Stimulated activated CD8-positive, alpha-beta memory T cell treated with anti-CD3 and anti-CD28 coated beads, Interleukin-15, amount 100 ng/mL, for 1 hour (primary cell): ENCODE results near the gene UBTD2.

Source experiments
- DNase-seq: peaks from one replicate; pipeline ENCODE4 v3.0.0-alpha.2; 2020; ENCODE audit warnings: low read depth

The UBTD2 gene

DNA sequence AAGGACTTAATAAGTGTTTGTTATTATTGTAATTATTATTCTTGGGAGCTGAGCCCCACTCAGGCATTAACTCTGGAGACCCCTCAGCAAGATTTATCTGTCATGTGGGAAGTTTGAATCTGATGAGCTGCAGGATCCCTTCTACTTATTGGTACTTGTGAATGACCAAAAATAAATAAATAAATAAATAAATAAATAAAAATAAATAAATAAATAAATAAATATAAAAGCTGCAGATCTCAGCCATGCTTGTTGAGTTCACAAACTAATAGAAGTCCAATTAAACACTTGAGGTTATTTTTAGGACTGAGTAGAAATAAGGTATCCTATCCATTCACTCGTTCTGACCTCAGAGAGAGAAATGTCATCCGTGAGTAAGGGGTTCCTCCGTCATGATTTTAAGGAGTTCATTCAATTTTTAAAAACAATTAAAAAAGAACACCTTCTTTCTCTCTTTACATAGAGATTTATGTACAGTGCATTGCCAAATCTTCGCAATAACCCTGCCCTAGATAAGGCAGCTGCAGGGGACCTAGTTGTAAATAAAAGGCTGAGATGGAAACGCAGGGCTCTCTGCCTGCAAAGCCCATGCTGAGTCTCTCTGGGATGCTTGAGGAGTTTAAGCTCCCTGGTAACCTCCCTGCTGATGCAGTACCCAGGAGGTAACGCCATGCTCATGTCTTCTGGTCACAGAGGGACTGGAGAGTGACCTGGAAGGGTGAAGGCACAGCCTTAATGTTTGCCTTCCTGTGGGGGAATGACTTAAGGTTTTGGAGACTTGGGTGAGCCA is 88.4 kb downstream of the UBTD2 start:
- no peak for DNase-seq

DNA sequence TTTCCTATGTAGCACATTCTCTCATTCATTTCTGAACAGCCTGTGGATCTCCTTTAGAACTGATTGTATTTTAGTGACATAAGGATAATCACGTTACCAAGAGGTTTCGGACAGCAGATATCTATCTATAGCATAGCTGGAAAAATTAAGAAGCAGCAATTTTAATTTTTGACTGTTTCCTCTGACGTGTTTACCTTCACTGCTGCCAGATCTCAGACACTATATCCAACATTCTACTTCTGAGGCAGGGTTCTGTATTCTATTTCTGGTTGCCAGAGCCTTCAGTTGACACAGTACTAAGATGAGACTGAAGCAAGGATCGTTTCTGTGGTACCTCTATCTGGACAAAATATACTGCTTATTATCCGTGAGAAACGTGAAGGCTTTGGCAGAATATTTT is 89.7 kb downstream of the UBTD2 start, which contains the start of gene EFCAB9:
TSS of gene EFCAB9 (plus strand) at position 301 of the 400 bp plus-strand sequence. CDS start at position 302, 1 bp downstream.
- DNase-seq = no peak

- DNase-seq = no peak
Observed at GRCh38 chr5:172189693-172190296, 93.8 kb downstream of the UBTD2 start.

DNA sequence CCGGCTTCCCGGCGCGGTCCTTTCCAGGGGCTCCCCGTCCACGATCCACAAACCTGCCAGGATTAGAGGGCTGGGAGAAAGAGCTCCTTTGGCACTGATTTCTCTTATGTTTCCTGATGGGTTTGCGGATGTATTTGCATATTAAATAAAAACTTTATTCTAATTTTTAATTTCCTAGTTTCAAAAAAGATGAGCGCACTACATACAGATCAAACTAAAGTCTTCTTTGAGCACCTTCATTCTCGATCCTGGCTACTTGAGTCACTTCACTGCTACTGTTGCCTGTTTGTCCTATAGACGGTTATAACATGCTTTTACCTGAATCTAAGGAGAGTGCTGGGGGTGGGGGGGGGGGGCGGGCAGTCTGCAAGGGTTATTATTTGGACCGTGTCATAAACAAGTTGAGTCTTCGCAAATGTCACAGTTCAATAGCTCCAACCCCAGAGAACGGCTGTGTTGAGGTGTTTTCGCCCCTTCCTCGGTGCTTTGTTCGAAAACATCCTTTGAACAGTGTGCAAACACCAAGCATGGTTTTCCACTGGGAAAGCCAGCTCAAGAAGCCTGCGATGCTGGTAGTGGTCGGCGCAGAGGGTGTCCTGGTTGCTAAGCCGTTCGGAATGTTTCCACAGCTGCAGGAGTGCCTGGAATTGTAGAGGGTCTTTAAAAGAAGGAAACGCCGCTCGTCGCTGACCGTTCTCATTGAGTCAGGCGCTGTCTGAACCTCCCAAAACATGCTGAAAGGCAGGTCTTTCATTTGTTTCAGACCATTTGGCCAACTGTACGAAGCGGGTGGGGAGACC is 94.5 kb downstream of the UBTD2 start:
- DNase-seq = no peak

DNA sequence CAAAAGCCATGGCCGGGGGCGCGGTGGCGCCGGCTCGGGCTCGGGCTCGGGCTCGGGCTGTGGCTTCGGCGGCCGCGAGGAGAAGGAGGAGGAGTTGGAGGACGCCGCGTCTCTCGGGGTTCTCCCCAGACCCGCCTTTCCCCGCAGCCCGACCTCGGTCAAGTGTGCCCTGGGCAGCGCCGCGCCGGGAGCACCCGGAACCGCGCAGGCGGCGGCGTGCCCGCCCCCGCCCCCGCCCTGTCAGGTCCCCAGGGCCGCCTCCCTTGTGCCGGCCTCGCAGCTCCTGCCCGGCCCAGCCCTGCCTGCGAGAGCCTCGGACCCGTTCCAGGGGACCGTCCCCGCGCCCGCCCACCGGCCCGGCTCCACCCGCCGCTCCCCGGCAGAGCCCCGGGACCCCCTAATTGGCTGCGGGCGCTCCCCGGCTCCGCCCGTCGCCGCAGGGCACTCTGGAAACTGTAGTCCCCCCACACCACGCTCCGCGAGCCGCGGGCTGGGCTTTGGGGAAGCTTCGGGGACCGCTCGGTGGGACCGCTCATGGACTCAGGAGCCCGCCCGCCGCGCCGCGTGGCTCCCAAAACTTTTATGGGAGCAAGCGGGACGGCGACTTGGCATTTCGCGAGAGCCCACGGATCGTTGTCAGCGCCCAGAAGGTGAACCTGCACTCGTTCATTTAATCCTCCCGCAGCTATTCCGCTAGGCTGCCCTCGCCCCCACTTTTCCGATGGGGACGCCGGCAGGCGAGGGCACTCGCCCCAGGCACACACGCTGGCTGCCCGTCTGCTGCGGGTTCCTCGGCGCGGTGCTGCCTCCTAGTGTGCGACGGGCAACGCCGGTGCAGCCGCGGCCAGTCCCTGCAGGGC is 95.3 kb downstream of the UBTD2 start, which contains the start of gene STK10:
TSS of gene STK10 (minus strand) at position 192 of the 860 bp plus-strand sequence. CDS start at position 10, 182 bp downstream.
- DNase-seq = peak; percentile 74

- DNase-seq = peak; percentile 43
Observed at GRCh38 chr5:172187118-172188032, 96.2 kb downstream of the UBTD2 start.

DNA sequence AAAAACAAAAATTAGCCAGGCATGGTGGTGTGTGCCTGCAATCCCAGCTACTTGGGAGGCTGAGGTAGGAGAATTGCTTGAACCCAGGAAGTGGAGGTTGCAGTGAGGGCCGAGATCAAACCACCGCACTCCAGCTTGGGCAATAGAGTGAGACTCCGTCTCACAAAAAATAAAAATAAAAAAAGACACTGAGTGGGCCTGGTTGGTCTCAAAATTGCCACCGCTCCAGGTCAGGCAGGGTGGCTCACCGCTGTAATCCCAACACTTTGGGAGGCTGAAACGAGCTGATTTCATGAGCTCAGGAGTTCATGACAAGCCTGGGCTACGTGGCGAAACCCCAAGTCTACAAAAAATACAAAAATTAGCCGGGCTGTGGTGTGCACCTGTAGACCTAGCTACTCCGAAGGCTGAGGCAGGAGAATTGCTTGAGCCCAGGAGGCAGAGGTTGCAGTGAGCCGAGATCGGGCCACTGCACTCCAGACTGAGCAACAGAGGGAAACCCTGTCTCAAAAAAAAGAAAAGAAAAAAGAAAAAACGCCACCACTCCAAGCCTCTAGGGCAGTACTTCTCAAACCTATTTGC is 97.4 kb downstream of the UBTD2 start:
- no peak for DNase-seq

- no peak for DNase-seq
Observed at GRCh38 chr5:172185096-172185461, 98.5 kb downstream of the UBTD2 start.

DNA sequence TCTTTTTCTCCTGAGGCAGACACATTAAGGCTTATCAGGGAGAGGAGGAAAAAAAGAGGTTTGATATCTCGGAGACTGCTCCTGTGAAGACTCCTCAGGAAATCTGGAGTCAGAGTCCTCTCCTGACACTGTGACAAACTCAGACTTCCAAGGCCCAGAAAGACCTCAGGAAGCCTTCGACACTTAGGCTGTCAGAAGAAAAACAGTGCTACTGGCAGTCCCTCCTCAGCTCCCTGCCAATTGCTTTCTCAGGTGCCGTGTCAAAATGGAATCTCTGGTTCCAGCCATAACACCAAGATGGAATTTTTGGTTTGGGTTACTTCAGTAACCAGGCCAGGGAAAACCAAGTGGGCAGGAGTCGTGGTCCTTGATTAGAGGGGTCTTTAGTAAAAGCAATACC is 99.7 kb downstream of the UBTD2 start:
- DNase-seq = no peak

DNA sequence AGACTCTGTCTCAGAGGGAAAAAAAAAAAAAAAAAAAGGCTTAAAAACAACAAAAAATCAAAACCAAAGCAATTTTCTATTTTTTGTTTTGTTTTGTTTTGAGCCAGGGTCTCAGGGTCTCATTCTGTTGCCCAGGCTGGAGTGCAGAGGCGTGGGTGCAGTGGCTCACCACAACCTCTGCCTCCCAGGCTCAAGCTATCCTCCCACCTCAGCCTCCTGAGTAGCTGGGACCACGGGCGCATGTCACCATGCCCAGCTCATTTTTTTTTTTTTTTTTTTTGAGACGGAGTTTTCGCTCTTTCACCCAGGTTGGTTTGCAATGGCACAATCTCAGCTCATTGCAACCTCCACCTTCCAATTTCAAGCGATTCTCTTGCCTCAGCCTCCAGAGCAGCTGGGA is 101.3 kb downstream of the UBTD2 start:
- DNase-seq = no peak

DNA sequence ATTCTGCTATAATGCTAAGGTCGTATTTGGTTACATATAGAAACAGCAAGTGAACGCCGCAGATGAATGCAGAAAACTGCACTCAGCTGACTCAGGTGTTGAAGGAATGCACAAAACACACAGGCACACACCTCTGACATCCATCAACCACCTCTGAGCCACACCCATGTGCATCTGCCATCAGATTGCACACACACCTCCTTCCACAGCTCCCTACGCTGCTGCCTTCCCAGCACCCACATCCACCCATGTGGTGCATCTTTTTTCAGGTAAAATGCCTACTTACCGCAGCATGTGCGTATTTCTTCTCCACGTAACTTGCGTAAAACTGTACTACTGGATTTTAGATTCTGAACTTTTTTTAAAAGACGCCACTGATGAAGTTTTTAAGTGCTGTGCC is 102.6 kb downstream of the UBTD2 start:
- DNase-seq = no peak

DNA sequence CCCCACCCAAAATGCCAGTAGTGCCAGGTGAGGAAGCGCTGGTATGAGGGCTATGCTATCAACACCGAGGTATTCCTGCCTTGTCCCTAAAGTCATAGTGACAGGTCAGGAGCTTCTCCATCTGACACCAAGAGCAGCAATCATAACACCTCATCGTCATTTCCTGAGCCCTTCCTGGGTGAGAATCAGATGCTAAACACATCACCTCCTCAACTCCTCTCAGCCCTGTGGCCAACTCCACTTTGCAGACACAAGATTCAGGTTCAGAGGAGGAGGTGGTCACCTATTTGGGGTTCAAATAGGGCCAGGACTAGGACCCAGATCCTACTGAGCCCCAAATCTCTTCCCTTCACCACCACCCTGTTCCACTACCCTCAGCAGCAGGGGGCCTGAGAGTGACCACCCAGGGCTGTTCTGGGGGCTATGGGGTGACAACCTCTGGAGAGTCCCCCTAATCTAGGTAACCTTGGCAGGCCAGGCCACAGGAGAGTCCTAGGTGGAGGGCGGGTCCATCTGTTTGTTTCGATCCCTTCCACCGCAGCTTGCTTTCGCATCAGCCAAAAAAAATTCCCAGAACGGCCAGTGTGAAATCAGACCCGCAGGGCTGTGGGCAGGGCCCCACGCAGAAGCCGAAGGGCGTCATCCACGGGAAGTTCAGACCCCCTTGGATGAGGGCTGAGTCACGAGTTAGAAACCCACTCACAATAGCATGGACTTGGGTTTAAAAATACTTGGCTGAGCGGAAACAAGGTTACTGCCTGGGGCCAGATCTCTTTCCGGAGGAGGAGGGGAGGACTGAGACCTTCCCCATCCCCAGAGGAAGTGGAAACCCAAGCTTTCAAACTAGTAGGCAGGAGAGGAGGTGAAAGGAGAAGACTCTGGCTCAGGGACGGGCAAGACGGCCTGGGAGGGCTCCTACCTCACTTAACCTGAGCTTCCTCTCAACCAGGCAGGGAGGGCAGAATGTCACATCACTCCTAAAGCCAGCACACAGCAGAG is 104.3 kb downstream of the UBTD2 start:
- DNase-seq = no peak

DNA sequence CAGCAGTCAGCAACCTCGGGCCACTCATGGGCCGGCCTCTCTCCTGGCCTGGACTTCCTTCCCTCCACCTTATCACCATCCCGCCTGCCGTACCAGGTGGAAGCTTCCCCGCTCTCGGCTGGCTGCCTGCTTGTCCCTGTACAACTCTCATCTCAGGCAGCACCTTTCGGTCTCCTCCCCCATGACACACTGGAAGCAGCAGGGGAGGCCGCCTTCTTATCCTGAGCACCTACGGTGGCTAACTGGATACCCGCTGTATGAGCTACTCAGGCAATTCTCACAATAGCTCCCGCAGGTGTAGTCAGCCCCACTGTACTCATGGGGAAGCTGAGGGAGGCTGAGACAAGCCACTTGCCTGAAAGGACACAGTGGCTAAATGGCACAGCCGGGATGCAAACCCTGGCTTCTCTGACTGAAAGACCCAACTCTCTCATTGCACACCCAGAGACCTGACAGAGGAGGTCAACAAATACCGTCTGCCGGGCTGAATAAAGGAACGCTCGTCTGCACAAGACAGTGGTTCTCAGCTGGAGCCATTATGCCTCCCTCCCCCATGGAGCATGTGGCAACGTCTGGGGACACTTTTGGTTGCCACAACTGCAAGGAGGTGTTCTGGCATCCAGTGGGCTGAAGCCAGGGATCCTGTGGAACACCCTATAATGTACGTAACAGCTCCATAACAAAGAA is 105.1 kb downstream of the UBTD2 start:
- no peak for DNase-seq

DNA sequence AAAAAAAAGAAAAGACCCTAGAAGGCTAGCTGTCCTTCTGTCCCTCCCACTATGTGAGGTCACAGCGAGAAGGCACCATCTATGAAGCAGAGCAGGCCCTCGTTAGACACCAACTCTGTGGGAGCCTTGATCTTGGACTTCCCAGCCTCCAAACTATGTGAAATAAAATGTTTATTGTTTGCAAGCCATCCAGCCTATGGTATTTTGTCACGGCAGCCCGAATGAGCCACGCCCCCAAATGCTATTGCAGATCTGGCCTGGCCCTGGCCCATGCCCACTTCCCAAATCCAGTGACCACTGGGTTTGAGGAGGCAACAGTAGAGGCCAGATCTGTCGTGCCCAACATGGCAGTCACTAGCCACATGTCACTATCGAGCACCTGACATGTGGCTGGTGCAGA is 106.4 kb downstream of the UBTD2 start:
- no peak for DNase-seq

DNA sequence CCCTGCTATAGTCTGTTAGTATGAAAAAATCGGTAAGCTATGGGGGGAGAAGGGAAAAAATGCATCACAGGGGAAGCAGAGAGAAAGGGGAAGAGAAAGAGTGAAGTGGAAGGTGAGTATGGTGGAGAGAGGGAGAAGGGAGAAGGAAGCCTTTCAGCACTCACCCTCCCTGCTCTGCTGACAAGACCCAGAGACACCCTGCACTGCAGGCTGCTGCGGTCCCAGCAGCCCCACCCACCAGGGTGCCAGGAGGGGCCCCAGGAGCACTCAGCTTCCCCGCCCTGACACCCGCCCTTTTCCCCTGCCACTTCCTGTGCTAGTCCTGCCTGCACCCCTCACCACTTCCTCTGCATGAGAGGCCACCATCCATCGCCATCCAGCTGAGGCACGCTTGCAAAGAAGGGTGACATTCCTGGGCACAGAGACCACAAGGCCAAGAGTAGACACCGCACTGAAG is 108.3 kb downstream of the UBTD2 start:
- DNase-seq = peak; percentile 76

DNA sequence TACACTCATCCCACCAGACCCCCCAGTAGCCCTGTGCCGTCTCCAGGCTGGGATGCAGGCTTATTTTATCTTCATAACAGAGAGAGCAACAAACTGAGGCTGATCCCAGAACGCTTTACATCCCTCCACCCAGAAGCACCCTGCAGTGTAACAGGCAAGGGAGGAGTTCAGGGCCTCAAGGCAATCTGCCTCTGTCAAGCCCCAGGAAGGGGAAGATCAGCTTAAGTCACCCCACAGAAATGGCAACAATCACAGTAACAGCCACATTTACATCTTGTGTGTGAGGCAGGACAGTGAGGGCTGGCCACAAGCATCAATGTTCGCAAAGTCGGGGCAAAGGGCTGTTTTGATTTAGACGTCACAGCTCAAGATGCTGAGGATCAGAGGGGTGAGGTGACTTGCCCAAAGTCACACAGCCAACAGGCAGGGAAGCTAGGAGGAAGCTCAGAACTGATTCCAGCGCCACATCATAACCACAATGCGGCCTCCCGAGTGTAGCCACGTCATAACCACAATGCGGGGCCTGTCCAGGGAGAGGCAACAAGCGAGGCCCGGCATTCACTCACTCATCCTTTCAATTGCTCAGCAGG is 109.9 kb downstream of the UBTD2 start:
- DNase-seq = peak; percentile 37

DNA sequence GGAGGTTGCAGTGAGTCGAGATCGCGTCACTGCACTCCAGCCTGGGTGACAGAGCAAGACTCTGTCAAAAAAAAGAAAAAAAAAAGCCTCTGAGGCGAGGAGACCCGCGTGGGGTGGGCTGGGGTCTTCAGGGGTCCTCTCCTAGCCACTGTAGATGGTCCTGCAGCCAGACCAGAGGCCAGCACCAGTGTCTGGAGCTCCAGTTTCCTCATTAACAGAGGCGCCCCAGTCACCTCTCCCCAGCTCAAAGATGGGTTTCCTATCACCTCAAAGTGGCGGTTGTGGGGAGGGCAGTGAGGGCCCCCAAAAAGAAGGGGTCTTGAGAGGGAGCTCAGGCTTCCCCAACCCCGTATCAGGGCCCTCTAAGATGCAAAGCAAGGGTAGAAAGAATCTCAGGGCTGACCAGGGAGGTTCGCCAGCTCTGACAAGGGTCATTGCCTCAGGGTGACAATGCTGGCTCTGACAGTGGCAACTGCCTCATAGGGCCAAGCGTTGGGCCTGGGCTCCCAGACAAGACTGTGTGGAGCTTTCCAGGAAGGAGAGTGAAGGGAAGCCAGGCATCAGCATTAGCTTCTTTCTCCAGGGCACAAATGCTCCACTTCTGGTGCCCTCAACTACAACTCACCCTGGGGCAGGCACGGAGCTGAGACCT is 110.5 kb downstream of the UBTD2 start:
- DNase-seq = no peak
